ENCODE data around the gene ZNF565. TPM values are rescaled to one million over a fixed set of nuclear protein-coding genes. Genes with fewer than 3 reads are reported as not detected.

ZNF565 gene
- polyA plus RNA-seq, 1 of the 3 experiments (the other 2 are of a cell fraction): 1.5 TPM

- Histone ChIP-seq H3K36me3 (replicated peaks in 1 of 2; ENCODE audit: control insufficient read depth in 1 of 2, insufficient read depth in 2 of 2, low read length in 1 of 2) (no peaks in the 10 kb centered on the region), H3K79me2 (ENCODE audit: insufficient read depth) (no peaks in the 10 kb centered on the region), H3K27ac (ENCODE audit: low read depth in 2 of 2, low read length in 1 of 2) (no peak overlapping the region), H4K20me1 (ENCODE audit: insufficient read depth) (no peaks in the 10 kb centered on the region), H3K4me1 (ENCODE audit: control insufficient read depth in 1 of 2, insufficient read depth in 2 of 2, low read depth in 1 of 2, low read length in 1 of 2) (peaks cover 0 to 3% of the 10 kb centered on the region in 2 experiments; a peak in 1 of 4 replicates), H3K4me3 (ENCODE audit: low read depth in 2 of 2, low read length in 1 of 2) (peak overlapping the region in 1 of 2 experiments; percentile 57; a peak in 3 of 4 replicates), H3K4me2 (peak overlapping the region; percentile 71; the same call in 1 of the 2 replicates), H2AFZ (ENCODE audit: low read depth) (no peak overlapping the region), H3K27me3 (ENCODE audit: insufficient read depth) (no peaks in the 10 kb centered on the region), H3F3A (replicated peaks; ENCODE audit: insufficient read depth) (no peaks in the 10 kb centered on the region), H3K9me2 (no peaks in the 10 kb centered on the region), H3K9ac (no peak overlapping the region), H3K9me3 (no peaks in the 10 kb centered on the region)
- 54% methylated on average over 28 of the region's 29 CpGs for WGBS (ENCODE audit: low lambda C conversion rate)
- DNase-seq: peak; percentile 14
- ChIA-PET POLR2A (no interaction called here), CTCF (no interaction called here)
- TF ChIP-seq SMC3 (IDR thresholded peaks at IDR 0.05; ENCODE audit: low read depth, low read length) (no peak), ELF1 (IDR thresholded peaks at IDR 0.05) (no peak), SIN3A (IDR thresholded peaks at IDR 0.05; ENCODE audit: borderline replicate concordance, low read depth, low read length) (no peak), RAD21 (IDR thresholded peaks at IDR 0.05; ENCODE audit: low read length) (no peak), MAX (IDR thresholded peaks at IDR 0.05; ENCODE audit: low read depth) (no peak), POLR2AphosphoS5 (IDR thresholded peaks at IDR 0.05; ENCODE audit: low read depth, low read length) (no peak), RFX5 (IDR thresholded peaks at IDR 0.05; ENCODE audit: low read length) (no peak), GABPA (IDR thresholded peaks at IDR 0.05; ENCODE audit: low read depth) (no peak)
- TF ChIP-seq, protein P1, sequence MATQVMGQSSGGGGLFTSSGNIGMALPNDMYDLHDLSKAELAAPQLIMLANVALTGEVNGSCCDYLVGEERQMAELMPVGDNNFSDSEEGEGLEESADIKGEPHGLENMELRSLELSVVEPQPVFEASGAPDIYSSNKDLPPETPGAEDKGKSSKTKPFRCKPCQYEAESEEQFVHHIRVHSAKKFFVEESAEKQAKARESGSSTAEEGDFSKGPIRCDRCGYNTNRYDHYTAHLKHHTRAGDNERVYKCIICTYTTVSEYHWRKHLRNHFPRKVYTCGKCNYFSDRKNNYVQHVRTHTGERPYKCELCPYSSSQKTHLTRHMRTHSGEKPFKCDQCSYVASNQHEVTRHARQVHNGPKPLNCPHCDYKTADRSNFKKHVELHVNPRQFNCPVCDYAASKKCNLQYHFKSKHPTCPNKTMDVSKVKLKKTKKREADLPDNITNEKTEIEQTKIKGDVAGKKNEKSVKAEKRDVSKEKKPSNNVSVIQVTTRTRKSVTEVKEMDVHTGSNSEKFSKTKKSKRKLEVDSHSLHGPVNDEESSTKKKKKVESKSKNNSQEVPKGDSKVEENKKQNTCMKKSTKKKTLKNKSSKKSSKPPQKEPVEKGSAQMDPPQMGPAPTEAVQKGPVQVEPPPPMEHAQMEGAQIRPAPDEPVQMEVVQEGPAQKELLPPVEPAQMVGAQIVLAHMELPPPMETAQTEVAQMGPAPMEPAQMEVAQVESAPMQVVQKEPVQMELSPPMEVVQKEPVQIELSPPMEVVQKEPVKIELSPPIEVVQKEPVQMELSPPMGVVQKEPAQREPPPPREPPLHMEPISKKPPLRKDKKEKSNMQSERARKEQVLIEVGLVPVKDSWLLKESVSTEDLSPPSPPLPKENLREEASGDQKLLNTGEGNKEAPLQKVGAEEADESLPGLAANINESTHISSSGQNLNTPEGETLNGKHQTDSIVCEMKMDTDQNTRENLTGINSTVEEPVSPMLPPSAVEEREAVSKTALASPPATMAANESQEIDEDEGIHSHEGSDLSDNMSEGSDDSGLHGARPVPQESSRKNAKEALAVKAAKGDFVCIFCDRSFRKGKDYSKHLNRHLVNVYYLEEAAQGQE (IDR thresholded peaks at IDR 0.05; ENCODE audit: low read depth, low read length): no peak
- TF ChIP-seq, protein P2, sequence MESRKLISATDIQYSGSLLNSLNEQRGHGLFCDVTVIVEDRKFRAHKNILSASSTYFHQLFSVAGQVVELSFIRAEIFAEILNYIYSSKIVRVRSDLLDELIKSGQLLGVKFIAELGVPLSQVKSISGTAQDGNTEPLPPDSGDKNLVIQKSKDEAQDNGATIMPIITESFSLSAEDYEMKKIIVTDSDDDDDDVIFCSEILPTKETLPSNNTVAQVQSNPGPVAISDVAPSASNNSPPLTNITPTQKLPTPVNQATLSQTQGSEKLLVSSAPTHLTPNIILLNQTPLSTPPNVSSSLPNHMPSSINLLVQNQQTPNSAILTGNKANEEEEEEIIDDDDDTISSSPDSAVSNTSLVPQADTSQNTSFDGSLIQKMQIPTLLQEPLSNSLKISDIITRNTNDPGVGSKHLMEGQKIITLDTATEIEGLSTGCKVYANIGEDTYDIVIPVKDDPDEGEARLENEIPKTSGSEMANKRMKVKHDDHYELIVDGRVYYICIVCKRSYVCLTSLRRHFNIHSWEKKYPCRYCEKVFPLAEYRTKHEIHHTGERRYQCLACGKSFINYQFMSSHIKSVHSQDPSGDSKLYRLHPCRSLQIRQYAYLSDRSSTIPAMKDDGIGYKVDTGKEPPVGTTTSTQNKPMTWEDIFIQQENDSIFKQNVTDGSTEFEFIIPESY (IDR thresholded peaks at IDR 0.05; ENCODE audit: borderline replicate concordance, low read depth): no peak
These were observed 43.8 kb upstream of the ZNF565 start for GRCh38 chr19:36258028-36258875.
